AG09309 (cell line): ENCODE data around the gene ABCB1.

Experiments
- DNase-seq: peaks from one replicate; pipeline ENCODE4 v3.0.0-alpha.2; 2010; ENCODE audit warnings: low read depth
- H3K4me3 ChIP-seq: 2 replicates; pipeline ENCODE4 v1.5.1; 2011; ENCODE audit warnings: mild to moderate bottlenecking, low read depth, low read length, moderate library complexity; ENCODE audit not compliant: control insufficient read depth
- TF ChIP-seq, protein P1 (sequence below): IDR thresholded peaks from 2 replicates; pipeline ENCODE4 v1.5.1; 2011; ENCODE audit warnings: mild to moderate bottlenecking, low read depth, low read length, inconsistent platforms; ENCODE audit not compliant: insufficient read depth, control insufficient read depth; ENCODE audit errors: missing control alignments

ABCB1 gene

DNA sequence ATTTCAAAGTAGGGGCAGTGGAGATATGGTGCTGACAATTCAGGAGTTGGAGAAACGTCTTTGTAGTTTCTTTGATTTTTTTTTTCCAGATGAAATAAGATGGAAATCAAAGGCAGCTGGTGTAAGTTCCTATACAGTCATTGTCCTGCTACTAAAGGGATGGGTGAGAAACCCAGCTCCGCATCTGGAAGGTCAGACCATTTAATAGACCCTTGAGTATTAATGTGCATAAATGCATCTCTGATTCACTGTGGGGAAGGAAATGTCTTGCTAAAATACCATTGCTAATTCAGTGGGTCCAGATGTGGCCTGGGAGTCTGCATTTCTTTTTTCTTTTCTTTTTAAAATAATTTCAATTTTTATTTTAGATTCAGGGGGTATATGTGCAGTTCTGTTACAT lies 140.7 kb downstream of the ABCB1 start:
- DNase-seq, result no peak
- TF ChIP-seq, protein P1, sequence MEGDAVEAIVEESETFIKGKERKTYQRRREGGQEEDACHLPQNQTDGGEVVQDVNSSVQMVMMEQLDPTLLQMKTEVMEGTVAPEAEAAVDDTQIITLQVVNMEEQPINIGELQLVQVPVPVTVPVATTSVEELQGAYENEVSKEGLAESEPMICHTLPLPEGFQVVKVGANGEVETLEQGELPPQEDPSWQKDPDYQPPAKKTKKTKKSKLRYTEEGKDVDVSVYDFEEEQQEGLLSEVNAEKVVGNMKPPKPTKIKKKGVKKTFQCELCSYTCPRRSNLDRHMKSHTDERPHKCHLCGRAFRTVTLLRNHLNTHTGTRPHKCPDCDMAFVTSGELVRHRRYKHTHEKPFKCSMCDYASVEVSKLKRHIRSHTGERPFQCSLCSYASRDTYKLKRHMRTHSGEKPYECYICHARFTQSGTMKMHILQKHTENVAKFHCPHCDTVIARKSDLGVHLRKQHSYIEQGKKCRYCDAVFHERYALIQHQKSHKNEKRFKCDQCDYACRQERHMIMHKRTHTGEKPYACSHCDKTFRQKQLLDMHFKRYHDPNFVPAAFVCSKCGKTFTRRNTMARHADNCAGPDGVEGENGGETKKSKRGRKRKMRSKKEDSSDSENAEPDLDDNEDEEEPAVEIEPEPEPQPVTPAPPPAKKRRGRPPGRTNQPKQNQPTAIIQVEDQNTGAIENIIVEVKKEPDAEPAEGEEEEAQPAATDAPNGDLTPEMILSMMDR, result no peak
- no peak overlapping the region for H3K4me3 ChIP-seq

DNA sequence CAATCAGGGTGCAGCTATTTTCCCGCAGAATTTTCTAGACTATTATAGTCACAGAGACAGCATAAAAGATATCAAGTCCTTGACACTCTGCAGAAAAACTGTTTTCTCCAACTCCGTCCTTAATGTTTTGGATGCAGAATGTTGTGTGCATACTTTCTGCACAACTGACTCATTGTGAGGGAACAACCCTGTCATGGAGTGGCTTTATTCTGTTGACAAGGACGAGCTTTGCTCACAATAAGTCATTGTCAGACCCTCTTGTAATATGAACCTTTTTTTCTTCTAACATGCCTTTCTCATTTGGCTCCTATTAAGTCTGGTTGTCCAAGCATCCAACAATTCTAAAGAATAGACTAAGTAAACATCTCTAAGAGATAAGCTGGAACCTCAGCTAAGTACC lies 142.5 kb downstream of the ABCB1 start:
- TF ChIP-seq, protein P1, result no peak
- no peak overlapping the region for H3K4me3 ChIP-seq
- DNase-seq, result no peak

DNA sequence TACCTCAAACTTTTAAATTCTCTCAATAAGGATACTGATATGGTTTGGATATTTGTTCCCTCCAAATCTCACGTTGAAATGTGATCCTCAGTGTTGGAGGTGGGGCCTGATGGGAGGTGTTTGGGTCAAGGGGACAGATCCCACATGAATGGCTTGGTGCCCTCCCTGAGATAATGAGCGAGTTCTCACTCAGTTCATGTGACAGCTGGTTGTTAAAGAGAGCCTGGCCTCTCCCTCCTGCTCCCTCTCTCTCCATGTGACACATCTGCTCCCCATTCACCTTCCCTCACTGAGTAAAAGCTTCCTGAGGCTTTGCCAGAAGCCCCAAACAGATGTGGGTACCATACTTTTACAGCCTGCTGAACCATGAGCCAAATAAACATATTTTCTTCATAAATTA lies 144.4 kb downstream of the ABCB1 start:
- DNase-seq, result no peak
- TF ChIP-seq, protein P1, result no peak
- no peak overlapping the region for H3K4me3 ChIP-seq
